ENCODE results near the gene ZNF426.
"Not testable (repeated sequence)": the region's sequence is repeated elsewhere in the genome, so short reads cannot be mapped to it uniquely, and the experiment has no call there.

The ZNF426 gene
- 18.8 to 47.5 (median 32.3) reads per million in 4 donors for total RNA-seq

DNA sequence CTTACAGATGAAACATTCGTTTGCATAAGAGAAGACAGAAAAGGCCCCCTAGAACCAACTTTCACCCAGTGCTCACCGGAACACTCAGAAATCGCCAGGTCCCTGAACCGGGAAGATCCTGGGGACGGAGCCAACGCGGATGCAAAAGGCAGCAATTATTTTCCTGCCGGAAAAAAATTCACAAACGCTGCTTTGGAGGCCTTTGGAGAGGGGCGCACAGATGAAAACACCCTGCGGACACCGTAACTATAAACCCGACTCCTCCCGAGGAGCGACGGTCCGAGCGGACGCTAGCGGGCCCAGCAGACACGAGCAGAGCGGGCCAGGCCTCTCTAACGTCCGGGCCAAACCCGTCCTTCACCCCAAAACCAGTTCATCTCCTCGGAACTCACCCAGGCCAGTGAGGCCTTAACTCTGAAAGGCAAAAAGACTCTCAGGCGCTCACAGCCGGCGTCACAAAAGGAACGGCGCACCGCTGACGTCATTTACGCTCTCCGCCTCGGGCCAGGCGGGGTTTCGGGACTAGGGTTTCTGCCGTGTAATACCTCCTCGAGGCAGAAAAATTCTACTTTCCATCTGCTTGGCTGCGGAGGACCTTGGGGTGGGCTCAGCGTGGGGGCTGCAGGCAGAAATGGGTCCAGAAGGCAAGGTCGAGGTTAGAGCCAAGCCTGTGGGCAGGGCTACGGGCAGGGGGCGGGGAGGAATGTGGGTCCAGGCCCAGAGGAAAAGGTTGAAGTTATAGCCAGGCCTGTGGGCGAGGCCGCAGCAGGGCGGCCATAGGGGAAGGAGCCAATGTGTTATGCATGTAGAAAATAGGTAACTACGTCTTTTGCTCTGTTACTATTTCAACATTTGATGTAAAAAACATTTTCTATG, at the start of gene ZNF426:
Gene ZNF426, minus strand, starts transcription at position 463 of the 876 bp plus-strand sequence. CDS start 2,413 bp downstream, outside the sequence.
- peak; percentile 46 to 87 (median 72) for DNase-seq

DNA sequence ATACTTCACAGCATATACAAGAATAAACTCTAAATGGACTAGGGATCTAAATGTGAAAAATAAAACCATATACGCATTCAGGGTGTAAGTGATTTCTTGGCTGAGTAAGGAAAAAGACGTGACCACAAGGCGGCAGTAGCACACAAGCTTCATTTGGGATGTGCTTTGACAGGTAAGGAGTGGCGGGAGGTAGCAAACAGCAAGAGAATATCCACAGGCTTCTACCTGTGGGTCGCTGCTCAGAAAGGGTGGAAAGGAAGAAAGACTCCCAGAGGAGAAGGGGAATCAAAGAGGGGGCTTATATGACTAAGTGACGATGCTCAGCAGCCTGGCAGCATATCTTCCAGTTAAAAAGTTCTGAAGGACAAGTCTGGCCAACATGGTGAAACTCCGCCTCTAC, 48.3 kb upstream of the ZNF426 start:
- DNase-seq: peak; percentile 31 to 70 (median 53)

GRCh38 chr19:9584073-9584833, 45.8 kb upstream of the ZNF426 start, which contains the start of gene ZNF121:
ZNF121 (minus strand) TSS chr19:9584504; CDS start chr19:9568097, 16,407 bp downstream.
- peak; percentile 56 to 84 (median 69) for DNase-seq

GRCh38 chr19:9582081-9582725, 43.8 kb upstream of the ZNF426 start:
- DNase-seq: not testable (repeated sequence)

- DNase-seq: no peak
Observed at GRCh38 chr19:9580728-9581127, 42.3 kb upstream of the ZNF426 start.

- DNase-seq: no peak
Observed at GRCh38 chr19:9570255-9570654, 31.8 kb upstream of the ZNF426 start.

- no peak for DNase-seq
Observed at GRCh38 chr19:9566729-9567128, 28.3 kb upstream of the ZNF426 start.

DNA sequence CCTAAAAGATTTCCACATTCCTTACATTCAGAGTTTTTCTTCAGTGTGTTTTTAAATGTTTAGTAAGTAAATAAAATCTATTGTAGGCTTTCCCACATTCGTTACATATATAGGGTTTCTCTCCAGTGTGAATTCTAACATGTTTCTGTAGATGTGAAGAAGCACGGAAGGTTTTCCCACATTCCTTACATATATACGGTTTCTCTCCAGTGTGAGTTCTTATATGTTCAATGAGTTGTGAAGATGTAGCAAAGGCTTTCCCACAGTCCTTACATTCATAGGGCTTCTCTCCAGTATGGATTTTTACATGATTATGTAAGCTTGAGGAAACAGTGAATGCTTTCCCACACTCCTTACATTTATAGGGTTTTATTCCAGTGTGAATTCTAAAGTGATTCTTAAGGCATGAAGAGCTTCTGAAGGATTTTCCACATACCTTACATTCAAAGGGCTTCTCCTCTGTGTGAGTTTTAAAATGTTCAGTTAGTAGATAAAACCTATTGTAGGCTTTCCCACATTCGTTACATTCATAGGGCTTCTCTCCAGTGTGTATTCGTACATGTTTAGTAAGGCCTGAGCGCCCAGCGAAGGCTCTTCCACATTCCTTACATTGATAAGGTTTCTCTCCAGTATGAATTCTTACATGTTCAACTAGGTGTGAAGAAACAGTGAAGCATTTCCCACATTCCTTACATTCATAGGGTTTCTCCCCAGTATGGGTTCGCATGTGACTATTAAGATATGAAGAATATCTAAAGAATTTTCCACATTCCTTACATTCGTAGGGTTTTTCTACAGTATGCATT, 27.7 kb upstream of the ZNF426 start:
- peak in 1 of 5 donors; percentile 9 for DNase-seq

DNA sequence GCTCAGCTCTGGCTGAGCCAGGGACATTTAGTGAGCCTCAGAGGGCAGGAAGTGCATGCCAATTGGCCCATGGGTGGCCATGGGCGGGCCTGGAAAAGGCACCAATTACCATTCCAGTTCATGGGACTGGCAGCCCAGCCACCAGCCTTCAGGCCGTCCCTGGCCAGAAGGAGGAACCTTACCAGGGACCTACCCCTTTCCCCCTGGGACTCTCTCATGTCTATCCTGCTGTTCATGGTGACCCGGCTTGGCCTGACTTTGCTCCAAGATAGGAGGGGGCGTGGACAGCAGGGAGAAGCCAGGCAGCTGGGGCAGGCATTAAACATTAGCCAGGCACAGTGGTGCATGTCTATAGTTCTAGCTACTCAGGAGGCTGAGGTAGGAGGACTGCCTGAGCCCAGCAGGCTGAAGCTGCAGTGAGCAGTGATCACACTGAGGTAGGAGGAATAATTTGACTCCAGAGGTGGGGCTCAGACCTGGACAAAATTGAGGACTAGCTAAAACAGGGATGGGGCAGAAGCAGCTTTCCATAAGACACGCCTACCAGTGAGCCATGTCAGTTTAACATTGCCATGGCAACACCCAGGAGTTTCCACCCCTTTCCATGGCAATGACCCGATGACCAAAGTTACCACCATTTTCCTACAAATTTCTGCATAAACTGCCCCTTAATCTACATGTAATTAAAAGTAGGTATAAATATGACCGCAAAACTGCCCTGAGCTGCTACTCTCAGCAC, 14.3 kb upstream of the ZNF426 start:
- no peak for DNase-seq

DNA sequence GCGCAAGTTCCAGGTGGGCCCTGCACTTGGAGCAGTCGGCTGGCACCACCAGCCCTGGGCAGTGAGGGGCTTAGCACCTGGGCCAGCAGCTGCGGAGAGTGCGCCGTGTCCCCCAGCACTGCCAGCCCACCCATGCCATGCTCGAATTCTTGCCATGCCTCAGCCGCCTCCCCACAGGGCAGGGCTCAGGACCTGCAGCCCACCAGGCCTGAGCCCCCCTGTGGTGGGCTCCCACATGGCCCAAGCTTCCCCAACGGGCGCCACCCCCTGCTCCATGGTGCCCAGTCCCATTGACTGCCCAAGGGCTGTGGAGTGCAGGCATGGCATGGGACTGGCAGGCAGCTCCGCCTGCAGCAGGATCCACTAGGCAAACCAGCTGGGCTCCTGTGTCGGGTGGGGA, 9.4 kb upstream of the ZNF426 start:
- DNase-seq: no peak

GRCh38 chr19:9541281-9541680, 2.8 kb upstream of the ZNF426 start:
- DNase-seq: not testable (repeated sequence)

GRCh38 chr19:9539921-9540320, 1.5 kb upstream of the ZNF426 start:
- DNase-seq: not testable (repeated sequence)

- not testable (repeated sequence) for DNase-seq
Observed at GRCh38 chr19:9539201-9539600, 756 bp upstream of the ZNF426 start.

DNA sequence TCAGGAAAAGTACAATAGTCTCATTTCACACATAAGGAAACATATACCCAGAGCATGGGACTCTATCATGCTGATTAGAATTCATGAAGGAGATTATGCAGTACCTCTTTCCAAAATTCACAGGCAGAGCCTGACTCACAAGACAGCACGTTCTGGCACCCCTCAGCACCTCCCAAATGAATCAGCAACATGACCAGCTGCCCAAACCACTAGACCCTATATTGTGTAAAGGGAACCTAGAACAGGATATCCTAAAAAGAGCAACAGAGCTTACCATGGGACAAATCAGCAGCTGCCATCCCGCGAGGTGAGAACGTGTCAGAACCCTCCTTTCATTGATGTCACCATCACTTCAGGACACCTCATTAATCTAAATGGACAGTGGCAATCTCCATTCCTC, 2.5 kb downstream of the ZNF426 start:
- no peak for DNase-seq

- no peak for DNase-seq
Observed at GRCh38 chr19:9531933-9532332, 6.5 kb downstream of the ZNF426 start.

GRCh38 chr19:9528757-9529336, 9.6 kb downstream of the ZNF426 start:
- peak in 1 of 5 donors; percentile 2 for DNase-seq

DNA sequence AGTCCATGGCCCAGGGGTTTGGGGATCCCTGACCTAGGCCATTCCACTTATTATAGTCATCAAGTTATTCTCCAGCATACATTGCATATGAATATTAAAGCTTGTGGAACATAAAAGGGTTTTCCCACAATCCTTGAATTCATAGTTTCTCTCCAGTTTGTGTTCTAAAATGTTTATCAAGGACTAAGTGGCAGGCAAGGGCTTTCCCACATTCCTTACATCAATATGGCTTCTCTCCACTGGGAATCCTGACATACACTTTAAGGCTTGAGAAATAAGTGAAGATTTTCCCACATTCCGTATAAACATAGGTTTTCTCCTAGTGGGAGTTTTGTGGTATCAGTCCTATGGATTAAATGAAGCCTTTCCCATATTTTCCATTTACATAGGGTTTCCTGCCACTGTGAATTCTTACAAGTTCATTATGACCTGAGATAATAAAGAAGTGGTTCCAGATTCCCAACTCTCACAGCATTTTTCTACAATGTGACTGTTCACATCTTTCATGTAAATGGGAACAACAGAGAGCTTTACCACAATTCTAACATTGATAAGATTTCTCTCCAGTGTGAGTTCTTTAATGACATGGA, 14.5 kb downstream of the ZNF426 start:
- no peak for DNase-seq

GRCh38 chr19:9507285-9507684, 31.2 kb downstream of the ZNF426 start:
- no peak for DNase-seq

DNA sequence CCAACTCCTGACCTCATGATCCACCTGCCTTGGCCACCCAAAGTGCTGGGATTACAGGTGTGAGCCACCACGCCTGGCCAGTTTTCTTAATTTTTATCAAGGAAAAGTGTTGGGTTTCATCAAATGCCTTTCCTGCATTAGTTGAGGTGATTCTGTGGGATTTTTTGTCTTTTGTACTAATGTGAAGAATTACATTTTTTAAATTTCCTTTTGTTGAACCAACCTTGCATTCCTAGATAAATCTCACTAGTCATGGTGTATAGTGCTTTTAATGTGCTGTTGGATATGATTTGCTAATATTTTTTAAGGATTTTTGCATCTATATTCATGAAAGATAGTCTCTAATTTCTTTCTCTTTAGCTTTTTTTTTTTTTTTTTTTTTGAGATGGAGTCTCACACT, 37.6 kb downstream of the ZNF426 start:
- no peak for DNase-seq

GRCh38 chr19:9498183-9498902, 40.1 kb downstream of the ZNF426 start, which contains the start of gene ZNF560:
ZNF560 (minus strand) TSS chr19:9498616; CDS start chr19:9475313, 23,303 bp downstream.
- peak in 1 of 5 donors; percentile 8 for DNase-seq
